Gastrocnemius medialis (tissue), 4 donors: Measurements from ENCODE around the gene ST7L.

Experiments used
- CTCF ChIP-seq, 5 experiments: fragments of 450-650 bp in 3 of 5; fragments of 200-600 bp in 2 of 5; sonication (generic) in 2 of 5; IDR thresholded peaks in 4 of 5; conservative IDR thresholded peaks in 1 of 5; 1 replicate in 4 of 5; 2 replicates in 1 of 5; pipeline ENCODE4 v1.5.1; 2016 to 2019; ENCODE audit warnings: antibody characterized with exemption in 5 of 5, mild to moderate bottlenecking in 3 of 5, moderate library complexity in 3 of 5
- POLR2A ChIP-seq, 2 donors: fragments of 450-650 bp; IDR thresholded peaks; one replicate each; pipeline ENCODE4 v1.6.1; 2017; ENCODE audit warnings: antibody characterized with exemption in 2 of 2, mild to moderate bottlenecking in 2 of 2, moderate library complexity in 2 of 2

- TF ChIP-seq CTCF (IDR thresholded peaks at IDR 0.05 in 4 of 5, conservative IDR thresholded peaks at IDR 0.05 in 1 of 5) (no peak), POLR2A (IDR thresholded peaks at IDR 0.05) (no peak)
These were observed 64.5 kb downstream of the ST7L start for GRCh38 chr1:112554411-112554810.
